SKM-1 (cell line): ENCODE results near the gene CAPN13.
"Not testable (repeated sequence)": the region's sequence is repeated elsewhere in the genome, so short reads cannot be mapped to it uniquely, and the experiment has no call there.

Experiments used
- DNase-seq: peaks from one replicate; lab custom pipeline; 2025; ENCODE audit not compliant: unreplicated experiment; lab: John Stamatoyannopoulos, UW

Gene CAPN13

DNA sequence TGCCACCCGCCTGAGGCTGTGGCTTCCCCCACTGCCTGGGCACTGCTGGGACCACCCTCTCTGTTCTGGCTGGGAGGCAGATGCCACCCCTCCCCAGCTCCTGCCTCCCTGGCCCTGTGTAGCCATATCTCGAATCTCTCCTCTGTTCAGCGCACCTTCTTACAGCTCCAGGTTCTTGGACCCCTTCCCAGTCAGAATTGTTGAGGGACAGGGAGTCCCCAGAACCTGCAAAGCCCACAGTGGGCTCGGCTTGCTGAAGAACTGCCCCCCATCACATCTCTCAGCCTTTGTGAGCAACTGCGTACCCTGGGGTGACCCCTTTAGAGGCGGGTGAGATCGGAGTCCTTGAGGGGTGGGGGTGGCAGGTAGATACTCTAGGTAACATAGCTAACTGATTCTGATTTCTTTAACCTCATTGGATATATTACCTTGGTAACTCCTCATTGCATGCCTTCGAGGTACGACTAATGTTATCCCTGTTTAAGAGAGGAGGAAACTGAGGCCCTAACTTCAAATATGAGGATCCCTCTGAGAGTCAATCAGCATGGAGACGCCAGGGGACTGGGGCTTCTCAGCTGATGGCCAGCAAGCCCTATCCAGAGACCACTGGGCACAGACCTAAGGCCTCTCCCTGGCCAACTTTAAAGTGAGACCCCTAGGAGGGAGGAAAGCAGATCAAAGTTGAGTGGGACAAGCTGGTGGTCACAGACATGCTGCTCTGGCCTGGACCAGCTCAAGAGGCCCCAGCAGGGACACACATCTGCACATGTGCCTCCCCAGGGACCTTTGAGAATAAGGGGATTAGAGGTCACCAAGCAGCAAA is 101.3 kb downstream of the CAPN13 start:
- no peak for DNase-seq

DNA sequence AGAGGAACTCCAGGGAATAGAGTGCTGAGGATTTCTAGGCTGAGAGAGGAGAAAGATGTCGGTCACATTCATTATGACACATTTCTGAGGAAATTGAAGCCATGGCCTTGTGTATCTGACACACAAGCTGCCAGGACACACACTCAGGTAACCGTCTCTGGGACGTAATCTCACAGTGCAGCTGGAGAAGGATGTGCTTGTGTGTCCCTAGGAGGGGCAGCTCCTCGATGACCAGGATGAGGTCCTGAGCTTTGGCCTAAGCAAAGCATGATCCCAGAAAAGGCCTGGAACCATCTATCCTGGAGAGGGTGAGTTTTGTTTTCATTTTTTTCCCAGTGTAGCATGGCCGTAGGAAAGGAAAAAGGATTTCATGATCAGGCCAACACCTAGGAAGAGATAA is 102.2 kb downstream of the CAPN13 start:
- DNase-seq, result no peak

DNA sequence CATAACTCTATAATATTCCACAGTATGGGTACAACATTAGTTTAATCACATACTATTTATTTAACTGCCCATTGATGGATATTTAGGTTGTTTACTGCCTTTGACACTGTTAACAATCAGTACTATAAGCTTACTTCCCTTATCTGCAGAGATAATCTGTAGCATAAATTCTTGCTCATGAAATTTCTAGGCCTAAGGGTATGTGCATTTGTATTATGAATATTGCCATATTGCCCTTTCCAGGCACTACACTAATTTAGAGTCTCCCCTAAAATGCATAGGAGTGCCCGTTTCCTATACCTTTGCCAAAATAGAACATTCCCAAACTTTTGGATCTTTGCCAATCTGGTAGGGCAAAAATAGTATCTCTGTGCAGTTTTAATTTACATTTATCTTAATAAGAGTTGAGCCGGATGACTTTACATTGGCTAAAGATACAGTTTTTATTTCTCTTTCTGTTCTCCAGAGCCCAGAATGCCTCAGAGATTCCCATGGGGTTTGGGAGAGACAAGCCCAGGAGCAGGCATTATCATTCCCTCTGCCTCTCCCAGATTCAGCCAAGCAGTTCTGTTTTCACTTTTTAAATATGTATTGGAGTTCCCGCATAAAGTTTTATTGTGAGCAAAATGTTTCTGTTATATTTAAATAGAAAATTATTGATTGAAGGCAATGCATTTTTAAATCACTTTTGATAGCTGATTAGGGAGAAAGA is 102.8 kb downstream of the CAPN13 start:
- DNase-seq, result no peak

DNA sequence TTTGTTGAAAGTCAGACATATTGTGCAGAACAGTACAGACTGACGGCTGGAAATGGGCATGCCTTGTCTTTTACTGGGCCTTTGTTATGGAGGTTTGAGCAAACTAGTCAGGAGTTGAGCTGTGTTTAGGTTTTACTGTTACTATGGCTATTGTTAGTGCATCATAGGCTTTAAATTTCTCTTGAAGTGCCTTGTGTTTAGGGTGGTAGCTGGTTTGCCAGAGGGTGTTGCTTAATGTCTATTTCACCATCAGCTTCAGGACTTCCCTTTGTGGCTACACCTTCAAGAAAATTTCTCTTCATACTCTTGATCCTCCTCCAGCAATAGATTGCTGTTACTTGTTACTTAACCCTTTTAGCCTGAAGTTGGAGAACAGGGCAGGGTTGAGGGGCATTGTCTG is 104.6 kb downstream of the CAPN13 start:
- DNase-seq, result peak; percentile 85

DNA sequence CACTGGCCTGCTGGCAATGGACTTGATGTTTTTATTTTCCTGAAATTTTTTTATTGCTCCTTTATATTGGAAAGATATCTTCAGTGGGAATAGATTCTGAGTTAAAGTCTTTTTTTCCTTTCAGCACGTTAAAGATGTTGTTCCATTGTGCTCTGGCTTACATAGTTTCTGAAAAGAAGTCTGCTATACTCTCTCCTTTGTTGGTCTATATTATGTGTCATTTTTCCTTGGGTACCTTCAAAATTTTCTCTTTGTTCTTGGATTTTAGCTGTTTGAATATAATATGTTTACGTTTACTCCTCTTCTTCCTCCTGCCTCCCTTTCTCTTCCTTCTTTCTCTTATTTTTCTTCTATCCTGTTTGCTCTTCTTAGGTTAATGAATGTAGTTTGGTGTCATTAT is 105.5 kb downstream of the CAPN13 start:
- no peak for DNase-seq

DNA sequence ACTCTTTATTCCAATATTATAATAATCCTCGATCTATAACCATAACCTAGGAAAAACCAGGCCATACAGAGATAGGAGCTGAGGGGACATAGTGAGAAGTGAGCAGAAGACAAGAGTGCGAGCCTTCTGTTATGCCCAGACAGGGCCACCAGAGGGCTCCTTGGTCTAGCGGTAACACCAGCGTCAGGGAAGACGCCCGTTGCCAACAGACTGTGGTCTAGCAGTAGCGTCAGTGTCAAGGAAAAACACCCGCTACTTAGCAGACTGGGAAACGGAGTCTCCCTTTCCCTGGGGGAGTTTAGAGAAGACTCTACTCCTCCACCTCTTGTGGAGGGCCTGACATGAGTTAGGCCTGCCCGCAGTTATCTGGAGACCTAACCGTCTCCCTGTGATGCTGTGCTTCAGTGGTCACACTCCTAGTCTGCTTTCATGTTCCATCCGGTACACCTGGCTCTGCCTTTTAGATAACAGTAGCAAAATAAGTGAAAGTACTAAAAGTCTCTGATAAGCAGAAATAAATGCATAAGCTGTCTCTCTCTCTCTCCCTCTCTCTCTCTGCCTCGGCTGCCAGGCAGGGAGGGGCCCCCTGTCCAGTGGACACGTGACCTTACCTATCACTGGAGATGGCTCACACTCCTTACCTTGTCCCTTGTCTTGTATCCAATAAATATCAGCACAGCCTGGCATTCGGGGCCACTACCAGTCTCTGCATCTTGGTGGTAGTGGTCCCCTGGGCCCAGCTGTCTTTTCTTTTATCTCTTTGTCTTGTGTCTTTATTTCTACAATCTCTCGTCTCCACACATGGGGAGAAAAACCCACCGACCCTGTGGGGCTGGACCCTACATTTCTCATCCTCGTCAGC is 109.8 kb downstream of the CAPN13 start:
- not testable (repeated sequence) for DNase-seq

DNA sequence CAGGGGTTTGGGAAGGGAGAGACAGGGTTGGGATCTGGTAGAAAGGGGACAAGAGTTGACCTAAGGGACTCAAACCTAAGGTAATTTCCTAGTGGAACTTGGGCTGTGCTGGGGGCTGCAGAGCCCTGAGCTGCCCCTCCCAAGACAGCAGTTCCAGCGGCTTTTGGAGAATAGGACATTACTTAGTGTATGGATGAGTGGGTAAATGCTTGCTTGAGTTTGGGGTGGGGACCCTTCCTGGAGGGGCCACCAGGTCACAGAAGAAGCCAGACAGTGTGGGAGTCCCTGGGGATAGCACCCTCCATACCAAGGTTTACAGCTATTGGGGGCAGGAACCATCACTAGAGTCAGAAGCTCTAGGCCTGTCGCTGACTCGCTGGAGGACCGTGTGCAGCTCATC is 111.5 kb downstream of the CAPN13 start:
- DNase-seq, result no peak

DNA sequence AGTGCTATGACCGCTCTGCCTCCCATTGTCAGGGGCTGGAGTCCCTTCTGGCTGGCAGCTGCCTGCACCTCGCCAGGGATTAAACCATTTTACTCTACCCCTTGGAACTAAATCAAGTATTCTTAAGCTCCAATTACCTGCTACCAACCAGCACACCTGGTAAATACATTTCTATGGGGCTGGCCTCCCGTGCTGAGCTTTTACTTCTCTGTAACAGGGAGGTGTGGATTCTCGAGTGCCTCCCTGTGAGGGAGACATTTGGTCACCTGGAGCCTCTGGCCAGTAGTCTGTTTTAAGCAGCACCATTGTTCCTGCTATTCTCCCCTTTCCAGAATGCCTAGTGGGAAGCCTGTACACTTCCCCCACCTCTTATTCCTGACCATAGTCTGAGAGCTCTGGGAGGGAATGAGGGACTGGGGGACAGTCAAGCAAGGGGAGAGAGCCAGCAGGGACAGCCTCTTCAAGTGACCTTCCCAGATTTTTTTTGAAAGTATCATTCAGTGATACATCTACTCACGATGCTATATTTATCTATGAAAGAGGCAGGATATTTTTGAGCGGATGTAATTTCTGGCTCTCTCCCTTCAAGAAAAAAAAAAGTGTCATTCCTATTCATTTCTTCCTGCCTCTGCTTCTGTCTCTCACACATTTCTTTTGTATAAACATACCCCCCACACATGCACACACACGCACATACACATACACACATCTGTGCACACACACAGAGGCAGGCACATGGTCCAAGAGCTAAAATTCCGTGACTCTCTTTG is 112.8 kb downstream of the CAPN13 start:
- no peak for DNase-seq

DNA sequence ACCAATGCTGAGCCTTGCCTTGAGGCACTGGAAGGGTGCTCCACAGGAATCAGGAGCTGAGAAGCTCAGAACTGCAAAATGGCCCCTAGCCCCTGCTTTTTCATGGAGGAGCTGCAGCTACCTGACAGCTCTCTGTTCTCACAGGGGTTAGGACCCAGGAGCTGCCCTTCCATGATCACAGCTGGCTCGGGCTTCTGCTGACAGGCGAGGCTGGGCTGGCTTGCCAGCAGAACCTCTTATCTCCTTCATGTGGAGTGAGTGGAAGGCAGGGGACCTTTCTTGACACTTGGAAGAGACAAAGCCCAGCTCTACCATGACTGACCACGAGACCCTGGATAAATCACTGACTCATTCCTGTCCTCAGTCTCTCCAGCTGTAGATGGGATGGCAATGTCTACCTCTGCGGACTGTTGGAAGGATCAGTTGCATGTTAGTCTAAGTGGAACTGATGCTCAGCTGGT is 113.4 kb downstream of the CAPN13 start:
- DNase-seq, result no peak

DNA sequence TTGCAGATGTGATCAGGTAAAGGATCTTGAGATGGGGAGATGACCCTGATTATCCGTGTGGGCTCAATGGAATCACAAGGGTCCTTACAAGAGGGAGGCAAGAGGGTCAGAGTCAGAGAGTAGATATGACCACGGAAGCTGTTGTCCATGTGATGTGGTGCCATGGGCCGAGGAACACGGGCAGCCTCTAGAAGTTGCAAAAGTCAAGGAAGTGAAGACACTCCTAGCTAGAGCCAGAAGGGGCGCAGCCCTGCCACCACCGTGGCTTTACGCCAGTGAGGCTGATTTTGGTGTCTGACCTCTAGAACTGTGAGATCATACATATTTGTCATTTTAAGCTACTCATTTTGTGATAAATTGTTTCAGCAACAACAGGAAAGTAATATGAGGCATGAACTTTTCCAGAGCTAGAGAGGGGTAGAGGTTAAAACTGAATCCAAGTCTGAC is 114.4 kb downstream of the CAPN13 start:
- DNase-seq, result no peak

DNA sequence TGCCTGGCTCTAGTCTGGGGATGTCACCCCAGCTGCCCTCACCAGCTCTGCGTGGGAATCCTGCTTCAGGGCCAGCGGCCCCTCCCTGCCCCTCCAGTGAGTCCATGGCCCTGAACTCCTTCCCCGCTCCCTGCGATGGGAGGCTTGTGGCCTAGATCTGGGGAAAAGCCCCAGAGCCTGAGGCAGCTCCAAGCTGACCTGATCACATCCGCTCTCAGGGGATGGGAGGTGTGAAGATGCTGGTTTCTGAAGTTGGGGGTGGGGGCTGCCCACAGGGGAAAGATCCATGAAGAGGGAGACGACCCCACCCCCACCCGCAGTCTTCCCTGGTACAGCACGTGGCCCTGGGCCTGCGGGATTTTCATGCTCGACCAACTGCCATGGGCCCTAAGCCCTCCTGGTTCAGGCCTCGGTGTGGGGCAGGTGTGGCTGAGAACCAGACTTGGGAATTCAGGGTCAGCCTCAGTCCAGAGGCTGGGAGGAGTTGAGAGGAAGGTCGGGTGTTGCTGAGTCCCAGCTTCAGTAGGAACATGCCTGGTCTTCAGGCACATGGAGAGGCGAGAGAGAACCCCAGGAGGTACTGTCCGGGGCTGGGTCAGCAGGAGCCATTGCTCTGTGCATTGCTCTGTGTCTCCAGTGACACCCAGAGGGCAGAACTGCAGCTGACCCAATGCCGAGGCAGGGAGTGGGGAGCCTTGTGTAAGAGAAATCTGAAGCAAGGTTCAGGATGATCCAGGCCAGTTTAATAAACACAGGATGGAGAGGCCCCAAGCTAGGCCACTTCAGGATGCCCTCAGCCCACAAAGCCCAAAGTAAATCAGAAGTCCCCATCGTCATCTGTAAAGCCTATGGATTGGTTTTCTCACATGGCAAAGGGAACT is 115.1 kb downstream of the CAPN13 start:
- DNase-seq, result no peak

DNA sequence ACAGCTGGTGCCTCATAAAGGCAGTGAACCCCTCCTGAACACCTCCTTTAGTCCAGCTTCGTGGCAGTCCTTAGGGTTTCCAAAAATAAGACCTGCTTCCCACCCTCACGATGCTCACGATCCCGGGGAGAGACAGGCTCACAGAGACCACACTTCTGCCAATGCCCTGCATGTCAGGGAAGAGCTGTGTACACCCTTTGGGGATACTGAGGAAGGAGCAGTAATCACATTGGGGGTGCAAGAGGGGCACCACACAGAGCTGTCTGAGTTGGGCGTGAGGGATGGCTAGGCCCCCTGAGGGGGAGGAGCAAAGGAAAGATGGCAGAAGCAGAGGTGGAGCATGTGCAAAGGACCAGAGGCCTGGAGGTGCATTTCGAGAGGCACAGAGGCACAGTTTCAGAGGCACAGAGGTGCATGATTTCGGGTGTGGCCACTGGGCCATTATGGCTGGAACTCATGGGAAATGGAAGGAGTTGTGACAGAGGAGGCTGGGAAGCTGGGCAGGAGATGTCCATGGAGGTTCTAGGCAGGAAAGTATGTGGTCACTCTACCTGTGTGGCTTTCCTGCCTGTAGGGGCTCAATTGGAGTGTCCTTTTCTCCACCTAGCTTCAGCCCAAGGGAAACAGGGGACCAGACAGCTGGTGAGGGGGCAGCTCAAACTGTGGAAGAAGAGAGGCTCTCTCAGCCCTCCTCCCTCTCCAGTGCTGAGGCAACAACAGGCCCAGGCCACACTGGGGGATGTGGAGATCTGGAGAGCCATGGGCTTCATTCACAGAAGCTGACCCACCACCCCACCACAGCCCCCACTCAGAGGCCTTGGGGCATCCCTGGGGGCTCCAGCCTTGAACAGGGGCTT is 115.9 kb downstream of the CAPN13 start:
- DNase-seq, result no peak

DNA sequence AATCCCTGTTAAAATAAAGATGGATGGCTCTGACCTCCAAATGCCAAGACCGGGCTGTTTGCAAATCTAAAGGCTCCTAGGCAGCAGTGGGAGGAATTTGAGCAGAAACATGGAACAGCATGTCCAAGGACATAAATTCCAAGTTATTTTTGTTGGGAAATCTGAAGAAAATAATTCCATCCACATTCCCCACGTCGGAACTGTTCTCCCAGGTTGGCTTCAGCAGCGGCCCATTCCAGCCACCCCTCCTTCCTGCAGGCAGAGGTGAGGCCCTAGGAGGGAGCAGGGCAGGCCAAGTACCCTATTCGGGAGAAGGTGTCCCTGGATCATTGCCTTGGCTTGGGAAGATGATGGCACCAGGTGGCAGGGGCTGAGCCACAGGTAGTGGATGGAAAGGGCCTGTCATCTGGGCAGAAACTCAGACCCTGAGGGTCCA is 117.1 kb downstream of the CAPN13 start:
- DNase-seq, result no peak

DNA sequence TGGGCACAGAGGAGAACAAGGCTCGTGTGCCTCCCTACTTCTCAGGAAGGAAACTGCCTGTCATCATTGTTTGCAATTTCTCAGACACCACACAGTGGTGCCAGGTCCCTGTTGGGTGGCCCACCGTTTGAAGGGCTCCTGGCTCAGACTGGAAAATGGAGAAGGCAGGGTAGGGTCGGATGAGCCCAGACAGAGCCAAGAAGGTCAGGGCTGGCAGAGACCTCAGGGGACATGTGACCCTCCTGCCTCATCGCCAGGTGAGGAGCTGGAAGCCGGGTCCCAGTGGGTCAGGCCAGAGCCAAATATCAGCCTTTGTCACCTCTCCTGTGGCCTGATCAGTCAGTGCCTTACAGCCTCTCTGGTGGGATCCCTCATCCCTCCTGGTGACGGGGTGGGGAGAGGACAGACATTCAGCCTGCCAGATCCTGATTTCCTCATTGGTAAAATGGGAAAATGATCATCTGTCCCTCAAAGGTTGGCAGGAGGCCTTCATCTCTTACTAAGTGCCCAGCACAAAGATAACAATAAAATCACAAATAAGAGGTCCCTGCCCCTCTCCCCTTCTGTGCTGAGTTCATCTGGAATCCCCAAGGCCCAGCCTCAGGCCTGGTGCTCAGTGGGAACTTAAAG is 117.6 kb downstream of the CAPN13 start:
- DNase-seq, result no peak

DNA sequence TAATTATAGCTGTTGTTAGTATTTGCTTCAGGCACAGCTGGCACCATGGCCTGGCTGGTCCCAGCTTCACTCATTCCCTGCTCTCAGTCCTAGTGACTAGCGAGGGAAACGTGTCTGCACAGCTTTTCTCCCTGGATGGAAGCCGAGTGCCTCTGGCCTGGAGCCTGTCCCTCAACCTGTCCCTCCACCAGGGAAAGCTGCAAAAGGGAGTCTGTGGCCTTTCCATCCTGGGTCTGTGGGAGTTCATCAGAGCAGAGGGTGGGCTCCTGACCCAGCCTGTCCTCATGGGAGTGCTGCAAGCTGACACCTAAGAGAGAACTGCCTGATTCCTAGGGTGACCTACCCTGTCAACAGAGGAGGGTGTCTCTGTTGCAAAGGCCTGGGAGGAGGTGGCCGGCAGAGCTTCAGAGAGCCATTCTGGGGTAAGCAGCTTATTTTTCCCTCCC is 118.3 kb downstream of the CAPN13 start:
- no peak for DNase-seq

DNA sequence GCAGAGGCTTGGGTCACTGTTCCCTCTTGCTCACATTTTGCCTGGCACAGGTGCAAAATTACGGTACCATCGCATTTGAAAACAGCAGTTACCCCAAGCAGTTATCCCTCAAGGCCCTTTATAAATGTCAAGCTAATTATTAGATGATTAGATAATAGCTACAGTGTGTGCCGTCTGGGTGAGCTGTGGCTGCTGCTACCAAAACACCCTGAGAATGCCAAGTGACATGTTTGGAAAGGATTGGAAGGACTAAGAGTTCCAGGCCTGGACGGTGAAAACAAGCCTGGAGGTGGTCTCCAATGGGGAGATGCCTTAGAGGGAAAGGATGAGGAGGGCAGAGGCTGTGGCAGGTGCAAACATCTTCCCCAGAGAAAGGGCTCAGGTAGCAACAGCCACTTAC is 120.6 kb downstream of the CAPN13 start:
- DNase-seq, result no peak

DNA sequence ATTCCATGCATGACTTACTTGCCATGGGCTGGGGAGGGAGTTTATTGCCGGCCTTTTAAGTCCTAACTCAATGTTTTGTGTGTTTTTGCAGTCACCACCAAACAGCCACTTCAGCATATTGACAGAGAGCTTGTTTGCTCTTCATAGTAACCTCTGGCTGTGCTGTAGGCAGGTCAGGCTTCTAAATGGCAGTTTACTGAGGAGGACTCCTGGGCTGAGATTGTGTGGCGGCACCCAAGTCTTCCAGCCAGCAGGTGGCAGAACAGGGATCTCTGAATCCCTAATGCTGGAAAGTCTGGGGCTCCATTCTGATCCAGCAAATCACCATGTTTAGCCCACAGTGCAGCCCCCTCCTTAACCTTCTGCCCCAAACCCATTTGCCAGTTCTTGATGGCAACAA is 121.2 kb downstream of the CAPN13 start:
- no peak for DNase-seq

DNA sequence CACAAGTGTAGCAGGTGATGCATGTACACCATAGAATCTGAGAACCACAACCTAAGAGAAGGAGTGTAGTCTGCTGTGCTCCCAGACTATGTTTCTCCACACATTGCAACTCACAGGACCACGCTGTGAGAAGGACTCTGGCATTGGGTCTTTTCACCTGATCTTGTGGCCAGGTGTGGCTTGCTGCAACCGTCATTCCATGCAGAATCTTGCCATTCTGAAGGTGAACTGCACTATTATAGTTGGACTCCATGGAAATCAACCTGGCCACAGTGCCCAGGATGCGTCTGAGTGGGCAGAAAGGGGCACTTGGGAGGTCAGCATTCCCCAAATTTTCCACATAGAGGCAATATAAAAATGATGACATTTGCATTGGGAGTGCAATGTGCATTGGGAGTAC is 122.2 kb downstream of the CAPN13 start:
- DNase-seq, result no peak
